ENCODE data around the gene TES. TPM values are rescaled to one million over a fixed set of nuclear protein-coding genes. Genes with fewer than 3 reads are reported as not detected.

TES gene
- total RNA-seq, 1 experiment from 2014 or later = 28.2 TPM

DNA sequence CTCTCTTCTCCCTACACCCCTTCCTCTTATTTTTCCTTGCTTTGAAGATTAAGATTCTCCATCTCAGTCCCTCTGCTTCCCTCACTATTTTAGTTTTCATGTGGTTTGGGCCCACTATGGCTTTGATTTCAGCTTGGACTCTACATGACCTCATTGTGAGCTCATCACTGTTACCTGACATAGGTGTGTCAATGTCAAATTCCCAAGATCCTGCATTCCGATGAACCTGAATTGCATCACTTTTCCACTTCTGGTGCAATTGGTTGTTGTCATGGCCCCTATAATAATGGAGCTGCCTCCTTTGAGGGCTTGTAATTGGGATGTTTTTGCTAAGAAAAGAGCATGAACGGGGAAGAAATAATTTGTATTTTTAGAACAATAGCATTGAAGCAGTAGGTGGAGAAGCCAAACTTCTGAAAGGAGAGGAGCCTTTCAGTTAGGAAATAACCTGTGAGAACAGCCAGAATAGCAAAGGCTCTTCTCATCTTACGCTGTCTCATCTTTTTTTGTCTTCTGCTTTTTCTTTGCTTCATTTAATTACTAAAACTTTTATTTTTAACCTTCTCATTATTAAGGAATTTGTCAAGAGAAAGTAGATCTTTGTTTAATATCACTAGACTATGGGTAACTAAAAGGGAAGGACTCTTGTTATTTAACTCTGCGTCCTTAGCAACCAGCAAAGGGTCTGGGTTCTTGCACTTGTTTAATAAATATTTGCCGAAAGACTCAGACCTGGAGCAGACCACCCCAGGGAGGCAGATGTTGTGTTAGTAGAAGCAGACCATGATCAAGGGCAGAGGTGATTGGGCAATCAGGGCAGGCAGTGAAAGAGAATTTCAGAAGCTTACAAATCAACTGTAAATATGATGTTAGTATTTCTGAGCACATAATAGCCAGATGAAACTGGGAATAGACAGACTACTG, 95.4 kb downstream of the TES start:
- no peak overlapping the region for H2AFZ ChIP-seq (ENCODE audit: low read length)
- H3K36me3 Mint-ChIP-seq (ENCODE audit: insufficient read depth in 1 of 3, low read depth in 3 of 3) = no peaks in the 10 kb centered on the region

More for the DNA sequence above, 95.4 kb downstream of the TES start:
- Histone ChIP-seq H2BK15ac (ENCODE audit: low read depth, low read length) (no peak overlapping the region; the same call in 1 of the 2 replicates), H2BK120ac (ENCODE audit: low read depth, low read length, poor library complexity, severe bottlenecking) (no peak overlapping the region), H3K23ac (ENCODE audit: insufficient read length, low read depth, low read length) (no peak overlapping the region), H3K79me1 (ENCODE audit: insufficient read depth, low read depth, low read length, poor library complexity, severe bottlenecking) (no peaks in the 10 kb centered on the region), H4K5ac (ENCODE audit: insufficient read length, low read depth, low read length) (no peak overlapping the region), H3K4me2 (ENCODE audit: insufficient read depth, insufficient read length, low read length) (no peak overlapping the region), H2AK5ac (ENCODE audit: insufficient read length, low read length) (no peak overlapping the region), H3K27me3 (ENCODE audit: insufficient read depth, low read length) (no peaks in the 10 kb centered on the region), H4K91ac (ENCODE audit: insufficient read length, low read depth, low read length) (no peak overlapping the region), H3K79me2 (ENCODE audit: insufficient read depth, low read length) (no peaks in the 10 kb centered on the region), H3T11ph (ENCODE audit: low read length) (no peak overlapping the region), H4K8ac (replicated peaks; ENCODE audit: insufficient read length, low read depth, low read length) (no peak overlapping the region), H2BK20ac (ENCODE audit: low read depth, low read length, poor library complexity, severe bottlenecking) (no peak overlapping the region), H3K4ac (ENCODE audit: low read depth, low read length) (no peak overlapping the region), H3K4me1 (ENCODE audit: insufficient read depth, low read length) (no peaks in the 10 kb centered on the region), H3K56ac (ENCODE audit: insufficient read length, low read depth, low read length) (no peak overlapping the region), H3K27ac (ENCODE audit: insufficient read length, low read depth, low read length) (no peak overlapping the region), H3K18ac (ENCODE audit: insufficient read length, low read depth, low read length) (no peak overlapping the region), H2BK5ac (ENCODE audit: insufficient read length, low read length) (no peak overlapping the region), H3K9me3 (ENCODE audit: control insufficient read depth, low read depth, low read length) (no peaks in the 10 kb centered on the region), H3K23me2 (ENCODE audit: insufficient read length, low read depth, low read length, poor library complexity, severe bottlenecking) (no peaks in the 10 kb centered on the region), H2BK12ac (ENCODE audit: insufficient read length, low read depth, low read length) (no peak overlapping the region), H4K20me1 (ENCODE audit: control insufficient read depth, insufficient read depth, insufficient read length) (no peaks in the 10 kb centered on the region), H3K14ac (ENCODE audit: insufficient read depth, low read length) (no peak overlapping the region), H3K9ac (ENCODE audit: extremely low read depth, insufficient read length, low read length) (no peak overlapping the region)
- no peak for DNase-seq
- H3K4me3 Mint-ChIP-seq = no peak overlapping the region
- H3K4me1 Mint-ChIP-seq = peaks cover 0 to 2% of the 10 kb centered on the region in 2 experiments; a peak in 2 of 4 replicates
- no CpG with 5 or more reads among the region's 5 CpGs for WGBS (ENCODE audit: extremely low coverage, insufficient read length, low lambda C conversion rate)
- TF ChIP-seq CTCF (conservative IDR thresholded peaks at IDR 0.05) = no peak
- no peaks in the 10 kb centered on the region for H3K27me3 Mint-ChIP-seq (ENCODE audit: low read depth)
- H3K9me3 Mint-ChIP-seq = no peaks in the 10 kb centered on the region
- no peak overlapping the region; a peak in 2 of 7 replicates for H3K27ac Mint-ChIP-seq
